PC-3 (cell line): ENCODE measurements around the gene OXSR1. TPM values are rescaled to one million over a fixed set of nuclear protein-coding genes. Genes with fewer than 3 reads are reported as not detected.

Experiments
- ATAC-seq: fragments of 200-7000 bp; cut with Tn5 transposase; 2 replicates; pipeline ENCODE4 v1.9.1; 2020; ENCODE audit warnings: mild to moderate bottlenecking, moderate library complexity
- BruUV-seq: library from RNA; stranded (reverse); fragments of 400-500 nt; replicated peaks from 2 replicates; lab custom pipeline; 2021; lab: Mats Ljungman, UMichigan
- CTCF ChIA-PET: fragments of 300-600 bp; sonication (Branson Sonifier 250); formaldehyde crosslinking; loops from one replicate; lab custom pipeline; 2022; ENCODE audit warnings: antibody characterized with exemption; lab: Charles Lee
- POLR2A ChIA-PET: fragments of 300-600 bp; sonication (Branson Sonifier 250); formaldehyde crosslinking; loops from one replicate; lab custom pipeline; 2022; ENCODE audit warnings: antibody characterized with exemption; ENCODE audit not compliant: unreplicated experiment; lab: Charles Lee
- DNase-seq: peaks from one replicate; pipeline ENCODE4 v3.0.0-alpha.2; 2015
- H2AFZ ChIP-seq: fragments of 300-600 bp; sonication (generic); 2 replicates; pipeline ENCODE4 v1.6.0; 2016; ENCODE audit warnings: antibody characterized with exemption, low read length
- H3F3A ChIP-seq: fragments of 300-600 bp; sonication (generic); one replicate; pipeline ENCODE4 v1.6.0; 2017; ENCODE audit warnings: antibody characterized with exemption, low read length, control low read depth, mild to moderate bottlenecking; ENCODE audit not compliant: unreplicated experiment
- H3K27ac ChIP-seq: fragments of 300-600 bp; sonication (generic); 2 replicates; pipeline ENCODE4 v1.5.1; 2016; ENCODE audit warnings: mild to moderate bottlenecking, low read length
- H3K27me3 ChIP-seq: fragments of 300-600 bp; sonication (generic); 2 replicates; pipeline ENCODE4 v1.6.1; 2016; ENCODE audit warnings: low read length, mixed read lengths
- H3K36me3 ChIP-seq: fragments of 300-600 bp; sonication (generic); 2 replicates; pipeline ENCODE4 v1.6.1; 2016; ENCODE audit warnings: low read depth, mixed run types, low read length, mixed read lengths
- H3K4me1 ChIP-seq: fragments of 300-600 bp; sonication (generic); 2 replicates; pipeline ENCODE4 v1.5.1; 2016; ENCODE audit warnings: low read length; ENCODE audit not compliant: insufficient read depth
- H3K4me2 ChIP-seq: fragments of 300-600 bp; sonication (generic); 2 replicates; pipeline ENCODE4 v1.6.0; 2016; ENCODE audit warnings: low read length
- H3K4me3 ChIP-seq: fragments of 300-600 bp; sonication (generic); 2 replicates; pipeline ENCODE4 v1.5.1; 2016; ENCODE audit warnings: mild to moderate bottlenecking, low read length, mixed read lengths
- H3K79me2 ChIP-seq: fragments of 300-600 bp; sonication (generic); 2 replicates; pipeline ENCODE4 v1.6.1; 2017; ENCODE audit warnings: low read length, mixed read lengths
- H3K9ac ChIP-seq: fragments of 300-600 bp; sonication (generic); 2 replicates; pipeline ENCODE4 v1.6.0; 2016; ENCODE audit warnings: mild to moderate bottlenecking, low read length
- H3K9me2 ChIP-seq: fragments of 300-600 bp; sonication (generic); replicated peaks from 2 replicates; pipeline ENCODE4 v1.6.1; 2016; ENCODE audit warnings: mixed run types, low read length, mixed read lengths
- H3K9me3 ChIP-seq: fragments of 300-600 bp; sonication (generic); 2 replicates; pipeline ENCODE4 v1.6.1; 2016; ENCODE audit warnings: low read length, mixed read lengths
- H4K20me1 ChIP-seq: fragments of 300-600 bp; sonication (generic); 2 replicates; pipeline ENCODE4 v1.6.1; 2016; ENCODE audit warnings: low read length, mixed read lengths
- EZH2 ChIP-seq: fragments of 300-600 bp; sonication (generic); IDR thresholded peaks from one replicate; pipeline ENCODE4 v1.6.1; 2017; ENCODE audit warnings: antibody characterized with exemption, mild to moderate bottlenecking, low read length; ENCODE audit not compliant: unreplicated experiment
- EZH2phosphoT487 ChIP-seq: fragments of 300-600 bp; sonication (generic); IDR thresholded peaks from 2 replicates; pipeline ENCODE4 v1.6.1; 2018; ENCODE audit warnings: mild to moderate bottlenecking, antibody characterized with exemption, low read length, borderline replicate concordance
- intact Hi-C: fragments of 100-400 bp; cut with micrococcal nuclease; formaldehyde crosslinking; loops from 2 replicates; pipeline ENCODE4 v1.9.0; 2023
- total RNA-seq: library from RNA; depleted of rRNA; stranded (reverse); fragments of >200 nt; gene quantifications from 2 replicates; pipeline ENCODE4 v1.2.3, GENCODE V29; 2014
- TF ChIP-seq, protein P1 (sequence below): fragments of 300-600 bp; sonication (generic); conservative IDR thresholded peaks from 2 replicates; pipeline ENCODE4 v1.5.1; 2017; ENCODE audit warnings: antibody characterized with exemption, low read depth, mild to moderate bottlenecking, low read length

OXSR1 gene
- total RNA-seq, 1 experiment from 2014 or later = 42.2 TPM

GRCh38 chr3:38276081-38276916 is 111.0 kb downstream of the OXSR1 start:
- intact Hi-C loops = no loop called here
- no peak overlapping the region for H3K4me2 ChIP-seq
- TF ChIP-seq, protein P1, sequence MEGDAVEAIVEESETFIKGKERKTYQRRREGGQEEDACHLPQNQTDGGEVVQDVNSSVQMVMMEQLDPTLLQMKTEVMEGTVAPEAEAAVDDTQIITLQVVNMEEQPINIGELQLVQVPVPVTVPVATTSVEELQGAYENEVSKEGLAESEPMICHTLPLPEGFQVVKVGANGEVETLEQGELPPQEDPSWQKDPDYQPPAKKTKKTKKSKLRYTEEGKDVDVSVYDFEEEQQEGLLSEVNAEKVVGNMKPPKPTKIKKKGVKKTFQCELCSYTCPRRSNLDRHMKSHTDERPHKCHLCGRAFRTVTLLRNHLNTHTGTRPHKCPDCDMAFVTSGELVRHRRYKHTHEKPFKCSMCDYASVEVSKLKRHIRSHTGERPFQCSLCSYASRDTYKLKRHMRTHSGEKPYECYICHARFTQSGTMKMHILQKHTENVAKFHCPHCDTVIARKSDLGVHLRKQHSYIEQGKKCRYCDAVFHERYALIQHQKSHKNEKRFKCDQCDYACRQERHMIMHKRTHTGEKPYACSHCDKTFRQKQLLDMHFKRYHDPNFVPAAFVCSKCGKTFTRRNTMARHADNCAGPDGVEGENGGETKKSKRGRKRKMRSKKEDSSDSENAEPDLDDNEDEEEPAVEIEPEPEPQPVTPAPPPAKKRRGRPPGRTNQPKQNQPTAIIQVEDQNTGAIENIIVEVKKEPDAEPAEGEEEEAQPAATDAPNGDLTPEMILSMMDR = no peak
- TF ChIP-seq EZH2 (no peak), EZH2phosphoT487 (no peak)
- no peaks in the 10 kb centered on the region for H3K27me3 ChIP-seq
- no peaks in the 10 kb centered on the region for H3K9me2 ChIP-seq
- H4K20me1 ChIP-seq = no peaks in the 10 kb centered on the region
- H3K27ac ChIP-seq = no peak overlapping the region
- POLR2A ChIA-PET = no interaction called here
- DNase-seq (no peak), ATAC-seq (no peak)
- H3K79me2 ChIP-seq = no peaks in the 10 kb centered on the region
- CTCF ChIA-PET = no interaction called here
- no peaks in the 10 kb centered on the region for H3K4me1 ChIP-seq
- H3K9me3 ChIP-seq = no peaks in the 10 kb centered on the region
- H3F3A ChIP-seq = no peaks in the 10 kb centered on the region
- no peak overlapping the region for H3K9ac ChIP-seq
- no TSS peak for BruUV-seq
- no peaks in the 10 kb centered on the region for H3K36me3 ChIP-seq
- no peak overlapping the region for H3K4me3 ChIP-seq
- no peak overlapping the region for H2AFZ ChIP-seq

- Histone ChIP-seq H3K4me1 (no peaks in the 10 kb centered on the region), H3F3A (no peaks in the 10 kb centered on the region), H3K27me3 (no peaks in the 10 kb centered on the region), H3K36me3 (no peaks in the 10 kb centered on the region), H2AFZ (no peak overlapping the region), H3K4me3 (no peak overlapping the region), H4K20me1 (no peaks in the 10 kb centered on the region), H3K79me2 (no peaks in the 10 kb centered on the region), H3K9ac (no peak overlapping the region), H3K27ac (no peak overlapping the region), H3K9me3 (no peaks in the 10 kb centered on the region), H3K9me2 (no peaks in the 10 kb centered on the region), H3K4me2 (no peak overlapping the region)
- intact Hi-C loops = no loop called here
- no peak for DNase-seq
- POLR2A ChIA-PET = no interaction called here
- TF ChIP-seq EZH2phosphoT487 = no peak
- TF ChIP-seq EZH2 = no peak
- TF ChIP-seq, protein P1 = no peak
- BruUV-seq = no TSS peak
- CTCF ChIA-PET = no interaction called here
- ATAC-seq = no peak
Observed at GRCh38 chr3:38276917-38277630, 111.7 kb downstream of the OXSR1 start.
